Stimulated activated CD8-positive, alpha-beta memory T cell treated with anti-CD3 and anti-CD28 coated beads, Interleukin-7, amount 100 ng/mL, for 1 hour (primary cell): ENCODE data around the gene GOLIM4.
"Not testable (repeated sequence)": the region's sequence is repeated elsewhere in the genome, so short reads cannot be mapped to it uniquely, and the experiment has no call there.

Experiments
- DNase-seq, 2 donors: peaks; one replicate each; pipeline ENCODE4 v3.0.0-alpha.2; 2020; ENCODE audit warnings: low read depth in 2 of 2

Gene GOLIM4

GRCh38 chr3:168095611-168096209, at the start of gene GOLIM4:
Gene GOLIM4 (minus strand): TSS chr3:168095924. CDS start chr3:168095285, 639 bp downstream.
- peak in 1 of 2 donors; percentile 25 for DNase-seq

- DNase-seq, result no peak
Observed at GRCh38 chr3:168141405-168141998, 45.8 kb upstream of the GOLIM4 start.

- DNase-seq, result no peak
Observed at GRCh38 chr3:168139947-168140346, 44.2 kb upstream of the GOLIM4 start.

GRCh38 chr3:168138421-168138820, 42.7 kb upstream of the GOLIM4 start:
- DNase-seq, result no peak

GRCh38 chr3:168134931-168135330, 39.2 kb upstream of the GOLIM4 start:
- DNase-seq, result no peak

- DNase-seq, result not testable (repeated sequence)
Observed at GRCh38 chr3:168130250-168130649, 34.5 kb upstream of the GOLIM4 start.

- not testable (repeated sequence) for DNase-seq
Observed at GRCh38 chr3:168128463-168128862, 32.7 kb upstream of the GOLIM4 start.

- no peak for DNase-seq
Observed at GRCh38 chr3:168127466-168127865, 31.7 kb upstream of the GOLIM4 start.

- DNase-seq, result no peak
Observed at GRCh38 chr3:168124791-168125190, 29.1 kb upstream of the GOLIM4 start.

GRCh38 chr3:168124291-168124690, 28.6 kb upstream of the GOLIM4 start:
- DNase-seq, result no peak

- no peak for DNase-seq
Observed at GRCh38 chr3:168123201-168124176, 27.8 kb upstream of the GOLIM4 start.

- DNase-seq, result no peak
Observed at GRCh38 chr3:168121184-168122017, 25.7 kb upstream of the GOLIM4 start.

GRCh38 chr3:168117853-168118313, 22.2 kb upstream of the GOLIM4 start:
- no peak for DNase-seq

- no peak for DNase-seq
Observed at GRCh38 chr3:168117059-168117458, 21.3 kb upstream of the GOLIM4 start.

- DNase-seq, result no peak
Observed at GRCh38 chr3:168116279-168116678, 20.6 kb upstream of the GOLIM4 start.

- no peak for DNase-seq
Observed at GRCh38 chr3:168113848-168114247, 18.1 kb upstream of the GOLIM4 start.

GRCh38 chr3:168112894-168113293, 17.2 kb upstream of the GOLIM4 start:
- no peak for DNase-seq

GRCh38 chr3:168104361-168104760, 8.6 kb upstream of the GOLIM4 start:
- DNase-seq, result no peak

GRCh38 chr3:168102735-168103410, 7.1 kb upstream of the GOLIM4 start:
- no peak for DNase-seq

- no peak for DNase-seq
Observed at GRCh38 chr3:168100777-168101492, 5.2 kb upstream of the GOLIM4 start.
